ENCODE results near the gene BRF1. TPM values are rescaled to one million over a fixed set of nuclear protein-coding genes. Genes with fewer than 3 reads are reported as not detected.
A peak's percentile ranks its signal among the peaks of the same experiment; 100 is the strongest.

The BRF1 gene
- total and polyA plus RNA-seq, 2 of the 13 experiments (the other 11 are each of a cell fraction or from before 2014, with no cell fraction given): 5.1 to 11.0 TPM

DNA sequence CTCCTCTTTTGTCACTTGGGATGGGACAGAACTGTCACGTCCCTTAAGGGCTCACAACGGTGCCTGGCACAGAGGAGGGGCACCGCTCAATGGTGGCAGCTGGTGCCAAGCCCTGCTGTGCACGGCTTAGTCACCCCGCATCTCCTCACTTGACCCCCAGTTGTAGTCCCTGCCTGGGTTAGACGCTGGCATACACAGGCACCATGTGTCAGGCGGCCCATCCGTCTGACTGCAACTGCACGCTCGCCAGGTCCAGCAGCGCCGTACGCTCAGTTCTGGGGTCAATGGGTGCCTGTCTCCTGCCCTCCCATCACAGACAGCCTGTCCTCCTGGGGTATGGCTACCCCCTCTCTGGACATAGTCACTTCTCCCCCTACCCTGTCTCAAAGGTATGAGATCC is 12.2 kb upstream of the BRF1 start:
- Histone ChIP-seq H4K20me1 (ENCODE audit: insufficient read depth, low read length) (peaks cover 4% of the 10 kb centered on the region; the same call in 1 of the 2 replicates), H3K27me3 (ENCODE audit: control insufficient read depth in 1 of 2, insufficient read depth in 2 of 2, low read length in 2 of 2) (no peaks in the 10 kb centered on the region), H3K4me2 (ENCODE audit: low read depth, low read length) (no peak overlapping the region), H3K9ac (ENCODE audit: insufficient read depth, low read depth, low read length) (no peak overlapping the region), H3K79me2 (ENCODE audit: insufficient read depth, low read length) (peaks cover 20% of the 10 kb centered on the region), H3K4me3 (replicated peaks in 1 of 3; ENCODE audit: insufficient read depth in 1 of 3, low read depth in 2 of 3, low read length in 3 of 3) (no peak overlapping the region), H3K27ac (ENCODE audit: extremely low read length, insufficient read depth, low read length) (no peak overlapping the region), H3K9me3 (ENCODE audit: low read length) (no peaks in the 10 kb centered on the region), H2AFZ (ENCODE audit: low read length) (no peak overlapping the region), H3K4me1 (ENCODE audit: insufficient read depth, low read length) (peaks cover 24% of the 10 kb centered on the region), H3K36me3 (replicated peaks in 1 of 2; ENCODE audit: control insufficient read depth in 1 of 2, insufficient read depth in 2 of 2, low read length in 2 of 2) (no peaks in the 10 kb centered on the region)
- WGBS (ENCODE audit: low lambda C conversion rate): 93% methylated on average over 12 of the region's 13 CpGs
- ChIA-PET CTCF (ENCODE audit: low intra/inter-chr PET ratio, low total read pairs) (no interaction called here), POLR2A (interaction anchor here (2.2 kb wide), 1 partner anchor 12 kb away, joined by 34 read pairs; the partner anchor contains the start of gene BRF1)
- TF ChIP-seq, protein P1, sequence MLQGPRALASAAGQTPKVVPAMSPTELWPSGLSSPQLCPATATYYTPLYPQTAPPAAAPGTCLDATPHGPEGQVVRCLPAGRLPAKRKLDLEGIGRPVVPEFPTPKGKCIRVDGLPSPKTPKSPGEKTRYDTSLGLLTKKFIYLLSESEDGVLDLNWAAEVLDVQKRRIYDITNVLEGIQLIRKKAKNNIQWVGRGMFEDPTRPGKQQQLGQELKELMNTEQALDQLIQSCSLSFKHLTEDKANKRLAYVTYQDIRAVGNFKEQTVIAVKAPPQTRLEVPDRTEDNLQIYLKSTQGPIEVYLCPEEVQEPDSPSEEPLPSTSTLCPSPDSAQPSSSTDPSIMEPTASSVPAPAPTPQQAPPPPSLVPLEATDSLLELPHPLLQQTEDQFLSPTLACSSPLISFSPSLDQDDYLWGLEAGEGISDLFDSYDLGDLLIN (CRISPR knock-in tag; IDR thresholded peaks at IDR 0.05; ENCODE audit: borderline replicate concordance): no peak
- TF ChIP-seq KDM5B (CRISPR knock-in tag; IDR thresholded peaks at IDR 0.05; ENCODE audit: borderline replicate concordance): no peak
- TF ChIP-seq HNRNPL (IDR thresholded peaks at IDR 0.05; ENCODE audit: low read depth, low read length): no peak
- TF ChIP-seq FOXC1 (CRISPR knock-in tag; IDR thresholded peaks at IDR 0.05; ENCODE audit: borderline replicate concordance): no peak
- TF ChIP-seq ZNF337 (CRISPR knock-in tag; IDR thresholded peaks at IDR 0.05; ENCODE audit: borderline replicate concordance, low read depth): no peak
- TF ChIP-seq KLF15 (CRISPR knock-in tag; IDR thresholded peaks at IDR 0.05; ENCODE audit: borderline replicate concordance): no peak
- no peak for TF ChIP-seq BORCS8-MEF2B (CRISPR knock-in tag; IDR thresholded peaks at IDR 0.05)
- peak; percentile 11 for TF ChIP-seq AGO2 (optimal IDR thresholded peaks at IDR 0.05; ENCODE audit: low read depth, low read length)
- no peak for TF ChIP-seq ZNF224 (CRISPR knock-in tag; IDR thresholded peaks at IDR 0.05)
- in situ Hi-C loops (cut with HindIII; ENCODE audit: extremely low pct_ligation_motif_present, low pct_unique_long_range_greater_than_20kb): no loop called here
- FAIRE-seq: no peak
- BruUV-seq (replicated peaks): no TSS peak
- DNase-seq (ENCODE audit: low spot score): no peak
- ATAC-seq: no peak
- intact Hi-C loops (cut with micrococcal nuclease; ENCODE audit: unreplicated experiment): loop anchor here (10.0 kb wide), 1 partner anchor 182 kb away; the partner anchor contains the start of gene TEDC1

All from HepG2 (cell line).